IMR-90 (cell line): Measurements from ENCODE around the gene HGF. TPM values are rescaled to one million over a fixed set of nuclear protein-coding genes. Genes with fewer than 3 reads are reported as not detected.

Source experiments
- ATAC-seq: fragments of 200-7000 bp; cut with Tn5 transposase; 2 replicates; pipeline ENCODE4 v1.9.1; 2020; ENCODE audit warnings: low read depth, mild to moderate bottlenecking, moderate library complexity
- BruUV-seq: library from RNA; stranded (reverse); fragments of 400-500 nt; replicated peaks from 2 replicates; lab custom pipeline; 2021; lab: Mats Ljungman, UMichigan
- CTCF ChIA-PET: fragments of 300-600 bp; formaldehyde crosslinking; extraction: SDS; loops from one replicate; lab custom pipeline; 2021; ENCODE audit warnings: antibody characterized with exemption; lab: Yijun Ruan, JAX
- POLR2A ChIA-PET: fragments of 300-600 bp; sonication (Branson Sonifier 250); formaldehyde crosslinking; loops from one replicate; lab custom pipeline; 2022; ENCODE audit warnings: antibody characterized with exemption; ENCODE audit not compliant: unreplicated experiment; lab: Charles Lee
- DNase-seq: peaks from one replicate; pipeline ENCODE4 v3.0.0; 2013
- H2AFZ ChIP-seq: replicated peaks from 2 replicates; pipeline ENCODE3; 2013; ENCODE audit warnings: low read length, mild to moderate bottlenecking; ENCODE audit not compliant: poor library complexity
- H2AK5ac ChIP-seq: 2 replicates; pipeline ENCODE4 v1.6.1; 2013; ENCODE audit warnings: low read depth, low read length, inconsistent platforms
- H2AK9ac ChIP-seq: replicated peaks from 2 replicates; pipeline ENCODE3; 2013; ENCODE audit warnings: mild to moderate bottlenecking, low read depth, low read length, moderate library complexity; ENCODE audit not compliant: poor library complexity
- H2BK120ac ChIP-seq: 2 replicates; pipeline ENCODE4 v1.6.1; 2013; ENCODE audit warnings: low read depth, low read length, inconsistent platforms
- H2BK15ac ChIP-seq: 3 replicates; pipeline ENCODE4 v1.6.1; 2013; ENCODE audit warnings: low read depth, low read length, inconsistent platforms
- H2BK20ac ChIP-seq: 2 replicates; pipeline ENCODE4 v1.6.1; 2013; ENCODE audit warnings: low read depth, mild to moderate bottlenecking, inconsistent platforms, low read length, moderate library complexity
- H2BK5ac ChIP-seq: 2 replicates; pipeline ENCODE4 v1.6.1; 2013; ENCODE audit warnings: mild to moderate bottlenecking, low read depth, low read length, inconsistent platforms; ENCODE audit not compliant: poor library complexity, severe bottlenecking
- H3K14ac ChIP-seq: replicated peaks from 2 replicates; pipeline ENCODE4 v1.6.1; 2013; ENCODE audit warnings: low read depth, low read length, inconsistent platforms
- H3K18ac ChIP-seq: 2 replicates; pipeline ENCODE4 v1.6.1; 2013; ENCODE audit warnings: low read depth, low read length, control low read depth
- H3K23ac ChIP-seq: 2 replicates; pipeline ENCODE4 v1.6.1; 2013; ENCODE audit warnings: low read depth, low read length, inconsistent platforms
- H3K27ac ChIP-seq: 2 replicates; pipeline ENCODE4 v1.5.1; 2013; ENCODE audit warnings: mild to moderate bottlenecking, control low read depth, low read length; ENCODE audit not compliant: insufficient read depth
- H3K27me3 ChIP-seq: 2 replicates; pipeline ENCODE4 v1.6.1; 2013; ENCODE audit warnings: low read length; ENCODE audit not compliant: control insufficient read depth, insufficient read depth
- H3K36me3 ChIP-seq: 2 replicates; pipeline ENCODE4 v1.6.1; 2013; ENCODE audit warnings: low read length, mixed read lengths; ENCODE audit not compliant: control insufficient read depth, insufficient read depth
- H3K4ac ChIP-seq: 2 replicates; pipeline ENCODE4 v1.6.1; 2013; ENCODE audit warnings: low read depth, low read length, inconsistent platforms
- H3K4me1 ChIP-seq: 2 replicates; pipeline ENCODE4 v1.6.1; 2013; ENCODE audit warnings: low read length, mixed read lengths; ENCODE audit not compliant: control insufficient read depth, insufficient read depth
- H3K4me2 ChIP-seq: 2 replicates; pipeline ENCODE4 v1.6.1; 2013; ENCODE audit warnings: low read depth, mild to moderate bottlenecking, control low read depth, low read length, moderate library complexity
- H3K4me3 ChIP-seq: 2 replicates; pipeline ENCODE4 v1.5.1; 2013; ENCODE audit warnings: low read depth, mild to moderate bottlenecking, control low read depth, low read length, moderate library complexity; ENCODE audit not compliant: insufficient read depth
- H3K56ac ChIP-seq: 2 replicates; pipeline ENCODE4 v1.6.1; 2013; ENCODE audit warnings: low read length, inconsistent platforms; ENCODE audit not compliant: insufficient read depth; ENCODE audit errors: extremely low read depth
- H3K79me1 ChIP-seq, 2 experiments: 2 replicates each; pipeline ENCODE4 v1.6.1; 2013; ENCODE audit warnings: low read length in 2 of 2, inconsistent platforms in 1 of 2, low read depth in 1 of 2
- H3K9ac ChIP-seq: 2 replicates; pipeline ENCODE4 v1.6.1; 2013; ENCODE audit warnings: low read depth, low read length, control low read depth
- H3K9me1 ChIP-seq: 2 replicates; pipeline ENCODE4 v1.6.1; 2013; ENCODE audit warnings: low read length, inconsistent platforms; ENCODE audit not compliant: insufficient read depth
- H3K9me3 ChIP-seq: 2 replicates; pipeline ENCODE4 v1.6.1; 2013; ENCODE audit warnings: low read length; ENCODE audit not compliant: control insufficient read depth, insufficient read depth
- H4K20me1 ChIP-seq: 2 replicates; pipeline ENCODE4 v1.6.1; 2013; ENCODE audit warnings: low read length, inconsistent platforms; ENCODE audit not compliant: insufficient read depth
- H4K5ac ChIP-seq: 2 replicates; pipeline ENCODE4 v1.6.1; 2013; ENCODE audit warnings: mild to moderate bottlenecking, low read depth, low read length, control low read depth
- H4K8ac ChIP-seq, 2 experiments: 2 replicates each; pipeline ENCODE4 v1.6.1; 2013; ENCODE audit warnings: low read depth in 2 of 2, low read length in 2 of 2, control low read depth in 1 of 2, inconsistent platforms in 1 of 2
- H4K91ac ChIP-seq: 2 replicates; pipeline ENCODE4 v1.6.1; 2013; ENCODE audit warnings: low read depth, low read length, inconsistent platforms; ENCODE audit not compliant: insufficient read depth
- BHLHE40 ChIP-seq: fragments of 150-350 bp; IDR thresholded peaks from 2 replicates; pipeline ENCODE4 v1.6.1; 2016; ENCODE audit warnings: mild to moderate bottlenecking, low read depth, low read length
- MAZ ChIP-seq: IDR thresholded peaks from 2 replicates; pipeline ENCODE4 v1.6.1; 2012; ENCODE audit warnings: low read depth, mild to moderate bottlenecking, low read length, improper control_type of control experiment, moderate library complexity, borderline replicate concordance
- RAD21 ChIP-seq: IDR thresholded peaks from 2 replicates; pipeline ENCODE4 v1.6.1; 2012; ENCODE audit warnings: low read length, improper control_type of control experiment
- WGBS, 2 experiments: methylation state at CpG; one replicate each; pipeline versions ENCODE4 v1.1.5 to v1.1.7; 2013; ENCODE audit warnings: missing lambda C conversion rate in 2 of 2; ENCODE audit not compliant: insufficient read length in 1 of 2; ENCODE audit errors: extremely low coverage in 2 of 2; 5-methylcytosine and 5-hydroxymethylcytosine counted together
- dilution Hi-C: fragments of 300-500 bp; cut with HindIII; formaldehyde crosslinking; loops from one replicate; pipeline ENCODE4 v1.14.3; 2018; ENCODE audit warnings: low sequenced_read_pairs; ENCODE audit not compliant: unreplicated experiment
- in situ Hi-C: fragments of 300-500 bp; cut with MboI; formaldehyde crosslinking; loops from 3 replicates; pipeline ENCODE4 v1.14.3; 2019; ENCODE audit warnings: low sequenced_read_pairs, inconsistent platforms, mixed read lengths
- intact Hi-C: fragments of 100-400 bp; cut with micrococcal nuclease; formaldehyde crosslinking; loops from 2 replicates; pipeline ENCODE4 v1.10.0; 2022
- polyA plus RNA-seq, 3 experiments: library from polyadenylated mRNA; depleted of rRNA; stranded (reverse); fragments of >200 nt; gene quantifications; 2 replicates each; pipeline ENCODE4 v1.2.3, GENCODE V29; 2012; ENCODE audit warnings: low replicate concordance in 1 of 3
- total RNA-seq: library from RNA; depleted of rRNA; stranded (reverse); fragments of >200 nt; gene quantifications from 2 replicates; pipeline ENCODE4 v1.2.3, GENCODE V29; 2012

Gene HGF
- total and polyA plus RNA-seq, 2 of the 4 experiments (the other 2 are of a cell fraction): 16.8 to 50.9 TPM

DNA sequence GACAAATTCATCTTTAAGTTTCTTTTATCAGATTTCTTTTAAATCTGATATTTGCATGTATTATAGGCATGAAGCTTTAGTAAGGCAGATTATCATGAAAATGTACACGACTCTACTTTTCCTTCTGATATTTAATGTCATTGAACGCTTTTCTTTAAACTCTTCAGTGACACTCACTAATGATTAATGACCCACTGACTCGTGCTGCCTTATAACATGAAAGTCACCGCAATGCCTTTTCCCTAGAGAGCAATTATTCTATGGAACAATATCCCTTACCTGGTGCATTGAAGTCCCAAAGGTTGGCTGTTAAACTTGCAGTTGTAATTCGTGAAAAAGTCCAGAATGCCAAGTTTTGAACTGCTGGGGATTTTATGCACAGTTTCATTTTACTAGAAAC lies 33.4 kb upstream of the HGF start:
- Histone ChIP-seq H4K91ac (no peak overlapping the region), H3K9me1 (no peaks in the 10 kb centered on the region), H3K56ac (no peak overlapping the region), H3K9ac (no peak overlapping the region), H3K4ac (no peak overlapping the region), H4K8ac (no peak overlapping the region), H3K4me1 (no peaks in the 10 kb centered on the region), H3K79me1 (no peaks in the 10 kb centered on the region), H3K36me3 (no peaks in the 10 kb centered on the region), H3K27me3 (no peaks in the 10 kb centered on the region), H4K5ac (no peak overlapping the region), H2BK15ac (no peak overlapping the region), H3K14ac (no peak overlapping the region), H3K27ac (no peak overlapping the region), H2AK9ac (no peak overlapping the region), H2AK5ac (no peak overlapping the region), H2BK5ac (no peak overlapping the region), H3K9me3 (no peaks in the 10 kb centered on the region), H3K18ac (no peak overlapping the region), H3K4me3 (no peak overlapping the region), H2AFZ (no peak overlapping the region), H3K23ac (no peak overlapping the region), H2BK20ac (no peak overlapping the region), H2BK120ac (no peak overlapping the region), H3K4me2 (no peak overlapping the region), H4K20me1 (no peaks in the 10 kb centered on the region)
- ATAC-seq (no peak), DNase-seq (no peak)
- 38% methylated on average over 2 of the region's 5 CpGs; no CpG with 5 or more reads in 1 of the 2 experiments for WGBS, 2 experiments
- in situ Hi-C loops: no loop called here
- TF ChIP-seq RAD21 (no peak), BHLHE40 (no peak), MAZ (no peak)
- intact Hi-C loops: no loop called here
- no TSS peak for BruUV-seq
- ChIA-PET CTCF (no interaction called here), POLR2A (no interaction called here)
- dilution Hi-C loops: no loop called here
